Middle frontal gyrus (tissue), 1 donor: ENCODE data around the gene DCLK1.

Experiments used
- DNase-seq: peaks from one replicate; pipeline ENCODE4 v3.0.0-alpha.2; 2015; ENCODE audit warnings: low spot score; ENCODE audit errors: extremely low spot score

DCLK1 gene

GRCh38 chr13:35792021-35792420, 339.2 kb downstream of the DCLK1 start:
- DNase-seq, result no peak

GRCh38 chr13:35791184-35791851, 339.9 kb downstream of the DCLK1 start:
- DNase-seq, result no peak

- no peak for DNase-seq
These were observed 341.6 kb downstream of the DCLK1 start for GRCh38 chr13:35789335-35790165.

- DNase-seq, result no peak
These were observed 343.2 kb downstream of the DCLK1 start for GRCh38 chr13:35787937-35788336.

GRCh38 chr13:35785576-35786303, 345.4 kb downstream of the DCLK1 start:
- no peak for DNase-seq

- DNase-seq, result no peak
These were observed 346.8 kb downstream of the DCLK1 start for GRCh38 chr13:35784286-35784951.

- no peak for DNase-seq
These were observed 348.4 kb downstream of the DCLK1 start for GRCh38 chr13:35782793-35783192.

GRCh38 chr13:35781036-35782000, 349.9 kb downstream of the DCLK1 start:
- DNase-seq, result no peak

- no peak for DNase-seq
These were observed 350.6 kb downstream of the DCLK1 start for GRCh38 chr13:35780613-35781012.

GRCh38 chr13:35771898-35772297, 359.3 kb downstream of the DCLK1 start:
- no peak for DNase-seq

- DNase-seq, result no peak
These were observed 360.4 kb downstream of the DCLK1 start for GRCh38 chr13:35770756-35771297.

GRCh38 chr13:35769812-35770211, 361.4 kb downstream of the DCLK1 start:
- no peak for DNase-seq

GRCh38 chr13:35768551-35768950, 362.6 kb downstream of the DCLK1 start:
- no peak for DNase-seq

- no peak for DNase-seq
These were observed 363.1 kb downstream of the DCLK1 start for GRCh38 chr13:35768073-35768472.

- no peak for DNase-seq
These were observed 363.8 kb downstream of the DCLK1 start for GRCh38 chr13:35767256-35767976.

GRCh38 chr13:35766663-35767062, 364.5 kb downstream of the DCLK1 start:
- no peak for DNase-seq

GRCh38 chr13:35765941-35766340, 365.2 kb downstream of the DCLK1 start:
- DNase-seq, result no peak

GRCh38 chr13:35765366-35765765, 365.8 kb downstream of the DCLK1 start:
- DNase-seq, result no peak

- DNase-seq, result no peak
These were observed 366.7 kb downstream of the DCLK1 start for GRCh38 chr13:35764326-35765015.
